ENCODE results near the gene STARD5. TPM values are rescaled to one million over a fixed set of nuclear protein-coding genes. Genes with fewer than 3 reads are reported as not detected.

Gene STARD5
- total and polyA plus RNA-seq, 11 donors = 0.49 to 3.7 (median 1.4) TPM

DNA sequence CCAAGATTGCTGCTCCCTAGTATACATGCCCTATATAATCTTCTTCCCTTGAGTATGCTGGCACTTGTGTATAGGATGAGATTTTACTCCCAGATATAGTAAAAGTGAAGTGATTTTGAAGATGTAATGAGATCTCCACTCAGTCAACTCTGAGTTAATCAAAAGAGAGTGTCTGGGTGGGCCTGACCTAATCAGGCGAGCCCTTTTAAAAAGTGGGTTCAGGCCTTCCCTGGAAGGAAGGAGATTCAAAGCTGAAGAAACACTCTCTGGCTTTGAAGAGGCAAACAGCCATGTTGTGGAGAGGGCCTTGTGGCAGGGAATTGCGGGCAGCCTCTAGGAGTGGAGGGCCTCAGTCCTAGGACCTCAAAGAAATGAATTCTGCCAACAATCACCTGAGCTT is 5.5 kb upstream of the STARD5 start:
- 99 to 100% (median 100%) methylated on average over 2 of the region's 2 CpGs for WGBS, 4 donors
- Histone ChIP-seq H3K9me3 (no peaks in the 10 kb centered on the region), H3K4me3 (no peak overlapping the region), H3K36me3 (no peaks in the 10 kb centered on the region), H3K4me1 (peaks cover 0 to 11% (median 4%) of the 10 kb centered on the region in 12 donors), H3K27me3 (no peaks in the 10 kb centered on the region), H3K27ac (no peak overlapping the region)
- no peak for DNase-seq
- intact Hi-C loops (cut with DNase I) = loop anchor here in 2 of 10 donors (10.0 kb wide), 2 partner anchors 45 to 145 kb away; partner anchors contain the start of gene TMC3 (in 1 of the 2)
- TF ChIP-seq, protein P1, sequence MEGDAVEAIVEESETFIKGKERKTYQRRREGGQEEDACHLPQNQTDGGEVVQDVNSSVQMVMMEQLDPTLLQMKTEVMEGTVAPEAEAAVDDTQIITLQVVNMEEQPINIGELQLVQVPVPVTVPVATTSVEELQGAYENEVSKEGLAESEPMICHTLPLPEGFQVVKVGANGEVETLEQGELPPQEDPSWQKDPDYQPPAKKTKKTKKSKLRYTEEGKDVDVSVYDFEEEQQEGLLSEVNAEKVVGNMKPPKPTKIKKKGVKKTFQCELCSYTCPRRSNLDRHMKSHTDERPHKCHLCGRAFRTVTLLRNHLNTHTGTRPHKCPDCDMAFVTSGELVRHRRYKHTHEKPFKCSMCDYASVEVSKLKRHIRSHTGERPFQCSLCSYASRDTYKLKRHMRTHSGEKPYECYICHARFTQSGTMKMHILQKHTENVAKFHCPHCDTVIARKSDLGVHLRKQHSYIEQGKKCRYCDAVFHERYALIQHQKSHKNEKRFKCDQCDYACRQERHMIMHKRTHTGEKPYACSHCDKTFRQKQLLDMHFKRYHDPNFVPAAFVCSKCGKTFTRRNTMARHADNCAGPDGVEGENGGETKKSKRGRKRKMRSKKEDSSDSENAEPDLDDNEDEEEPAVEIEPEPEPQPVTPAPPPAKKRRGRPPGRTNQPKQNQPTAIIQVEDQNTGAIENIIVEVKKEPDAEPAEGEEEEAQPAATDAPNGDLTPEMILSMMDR (IDR thresholded peaks at IDR 0.05) = no peak
- TF ChIP-seq POLR2A (IDR thresholded peaks at IDR 0.05) = no peak
- no peak for ATAC-seq

DNA sequence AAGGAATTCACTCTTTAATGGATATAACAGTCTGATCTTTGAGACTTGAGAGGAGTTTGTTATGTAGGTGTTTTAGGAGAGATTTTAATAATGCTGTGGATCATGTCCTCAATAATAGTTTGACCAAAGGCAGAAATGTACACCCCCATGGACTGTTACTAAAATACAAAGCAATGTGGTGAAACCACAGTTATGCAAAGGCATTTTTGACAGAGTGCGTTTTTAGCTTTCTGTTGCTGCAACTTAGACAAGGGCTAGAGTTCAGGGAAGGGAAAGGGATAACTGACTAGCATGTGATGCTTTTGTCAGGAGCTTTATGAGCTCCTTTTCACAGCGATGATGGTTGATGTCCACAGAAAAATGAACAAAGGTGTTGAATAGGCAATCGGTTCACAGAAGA is 3.6 kb upstream of the STARD5 start:
- intact Hi-C loops (cut with DNase I) = loop anchor here in 2 of 10 donors (10.0 kb wide), 2 partner anchors 47 to 143 kb away; partner anchors contain the start of gene TMC3 (in 1 of the 2)
- no peaks in the 10 kb centered on the region for H3K9me3 ChIP-seq
- H3K27me3 ChIP-seq = no peaks in the 10 kb centered on the region
- peak overlapping the region in 1 of 12 donors; percentile 29 for H3K27ac ChIP-seq
- H3K4me1 ChIP-seq = peaks cover 0 to 17% (median 5%) of the 10 kb centered on the region in 12 donors
- H3K36me3 ChIP-seq = no peaks in the 10 kb centered on the region
- TF ChIP-seq, protein P1 (IDR thresholded peaks at IDR 0.05) = no peak
- TF ChIP-seq POLR2A (IDR thresholded peaks at IDR 0.05) = no peak
- DNase-seq (no peak), ATAC-seq (no peak)
- no peak overlapping the region for H3K4me3 ChIP-seq
- WGBS, 4 donors = 80 to 94% (median 85%) methylated on average over 3 of the region's 3 CpGs

DNA sequence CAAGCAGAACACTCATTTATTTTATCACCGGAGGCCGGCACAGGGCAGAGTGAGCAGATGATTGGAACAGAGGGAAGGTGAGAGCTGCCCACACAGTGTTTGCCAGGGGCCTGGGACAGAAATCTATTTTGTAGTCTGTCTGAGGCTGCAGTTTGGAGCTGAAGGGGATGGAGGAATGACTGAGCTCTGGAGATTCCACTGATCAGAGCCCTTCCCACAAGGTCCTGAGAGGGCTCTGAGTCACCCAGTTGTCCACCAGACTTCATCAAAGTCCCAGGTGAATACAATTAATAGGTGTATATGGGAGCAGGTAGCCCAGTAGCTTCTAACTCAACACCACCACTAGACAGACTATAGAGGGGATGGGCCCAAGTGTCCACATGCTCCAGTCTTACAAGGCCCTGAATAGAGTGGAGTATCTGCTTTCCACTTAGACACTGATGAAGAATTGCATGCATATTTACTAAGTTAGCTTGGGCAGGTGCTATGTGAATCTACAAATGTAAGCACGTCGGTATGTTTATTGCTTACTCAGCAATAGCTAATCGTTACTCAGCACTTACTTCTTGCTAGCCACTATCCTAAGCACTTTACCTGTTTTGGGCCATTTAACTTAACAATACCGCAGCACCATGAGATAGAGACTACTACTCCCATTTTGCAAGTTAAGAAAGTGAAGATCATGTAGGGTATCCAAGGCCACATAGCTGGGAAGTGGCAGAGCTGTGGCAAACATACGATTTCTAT is 2.7 kb upstream of the STARD5 start:
- Histone ChIP-seq H3K4me1 (peaks cover 0 to 19% (median 7%) of the 10 kb centered on the region in 12 donors), H3K27me3 (no peaks in the 10 kb centered on the region), H3K27ac (no peak overlapping the region), H3K9me3 (no peaks in the 10 kb centered on the region), H3K36me3 (peaks cover 0 to 4% (median 0%) of the 10 kb centered on the region in 9 donors), H3K4me3 (no peak overlapping the region)
- ATAC-seq = no peak
- WGBS, 4 donors = 88 to 94% (median 92%) methylated on average over 7 of the region's 7 CpGs
- DNase-seq = no peak
- intact Hi-C loops (cut with DNase I) = loop anchor here in 2 of 10 donors (10.0 kb wide), 2 partner anchors 48 to 142 kb away; partner anchors contain the start of gene TMC3 (in 1 of the 2)
- TF ChIP-seq, protein P1 (IDR thresholded peaks at IDR 0.05) = no peak
- TF ChIP-seq POLR2A (IDR thresholded peaks at IDR 0.05) = no peak

DNA sequence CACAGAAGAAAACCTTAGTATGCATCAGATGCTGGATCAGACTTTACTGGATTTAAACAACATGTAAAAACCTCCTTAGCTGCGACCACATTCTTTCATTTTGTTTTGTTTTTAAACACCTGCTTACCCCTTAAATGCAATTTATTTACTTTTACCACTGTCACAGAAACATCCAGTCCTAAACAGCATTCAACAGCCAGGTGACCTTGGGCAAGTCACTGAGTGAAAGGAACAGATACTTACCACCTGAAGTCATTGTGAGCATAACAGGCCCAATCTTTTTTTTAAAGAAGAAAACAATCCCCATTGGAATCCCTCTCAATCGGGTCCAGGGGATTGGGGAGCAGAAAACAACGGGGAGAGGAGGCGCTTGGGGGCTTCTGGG is 390 bp downstream of the STARD5 start:
- H3K27me3 ChIP-seq = no peaks in the 10 kb centered on the region
- DNase-seq = no peak
- peaks cover 0 to 30% (median 20%) of the 10 kb centered on the region in 9 donors for H3K36me3 ChIP-seq
- peak overlapping the region in 9 of 12 donors; percentile 22 to 80 (median 54) for H3K27ac ChIP-seq
- ATAC-seq = no peak
- intact Hi-C loops (cut with DNase I) = loop anchor here in 3 of 10 donors (5.0 to 10.0 kb wide), 5 partner anchors 46 to 724 kb away; partner anchors contain the start of genes MESD (in 1 of the 3), MEX3B (in 1 of the 3) and TMC3 (in 1 of the 3)
- H3K4me1 ChIP-seq = peaks cover 0 to 18% (median 7%) of the 10 kb centered on the region in 12 donors
- 15 to 27% (median 16%) methylated on average over 4 of the region's 4 CpGs for WGBS, 4 donors
- H3K4me3 ChIP-seq = peak overlapping the region; percentile 45 to 99 (median 78)
- no peaks in the 10 kb centered on the region for H3K9me3 ChIP-seq
- no peak for TF ChIP-seq POLR2A (IDR thresholded peaks at IDR 0.05)
- TF ChIP-seq, protein P1 (IDR thresholded peaks at IDR 0.05) = no peak

Measured in heart left ventricle (tissue), 16 donors.